GM18861 (cell line): ENCODE results near the gene HHIPL2.

Experiments used
- ATAC-seq: cut with Tn5 transposase; IDR thresholded peaks from one replicate; pipeline ENCODE4 v1.9.1; 2021; ENCODE audit not compliant: unreplicated experiment

The HHIPL2 gene

GRCh38 chr1:222547944-222548671, at the start of gene HHIPL2:
Gene HHIPL2, minus strand, starts transcription at chr1:222548104. Its CDS starts 60 bp downstream, at chr1:222548044.
- ATAC-seq = no peak

- ATAC-seq = no peak
These were observed 48.8 kb upstream of the HHIPL2 start for GRCh38 chr1:222596696-222597095.

- ATAC-seq = no peak
These were observed 46.9 kb upstream of the HHIPL2 start for GRCh38 chr1:222594789-222595188.

GRCh38 chr1:222592171-222592570, 44.3 kb upstream of the HHIPL2 start:
- ATAC-seq = no peak

GRCh38 chr1:222589462-222590302, 41.8 kb upstream of the HHIPL2 start, which contains the start of gene TAF1A:
Gene TAF1A, minus strand, starts transcription at chr1:222589933.
- peak; percentile 94 for ATAC-seq

- ATAC-seq = no peak
These were observed 40.2 kb upstream of the HHIPL2 start for GRCh38 chr1:222588135-222588534.

GRCh38 chr1:222586842-222587241, 38.9 kb upstream of the HHIPL2 start:
- ATAC-seq = no peak

GRCh38 chr1:222583079-222583478, 35.2 kb upstream of the HHIPL2 start:
- ATAC-seq = peak; percentile 91

GRCh38 chr1:222582099-222582774, 34.3 kb upstream of the HHIPL2 start:
- peak; percentile 61 for ATAC-seq

GRCh38 chr1:222579316-222579715, 31.4 kb upstream of the HHIPL2 start:
- no peak for ATAC-seq

- no peak for ATAC-seq
These were observed 22.9 kb upstream of the HHIPL2 start for GRCh38 chr1:222570837-222571236.

- ATAC-seq = no peak
These were observed 13.8 kb upstream of the HHIPL2 start for GRCh38 chr1:222561656-222562055.

- no peak for ATAC-seq
These were observed 9.7 kb upstream of the HHIPL2 start for GRCh38 chr1:222557574-222557973.

GRCh38 chr1:222557148-222557547, 9.2 kb upstream of the HHIPL2 start:
- ATAC-seq = no peak

GRCh38 chr1:222555992-222556615, 8.2 kb upstream of the HHIPL2 start:
- no peak for ATAC-seq

GRCh38 chr1:222554177-222554576, 6.3 kb upstream of the HHIPL2 start:
- no peak for ATAC-seq

- ATAC-seq = no peak
These were observed 5.0 kb upstream of the HHIPL2 start for GRCh38 chr1:222552882-222553281.

GRCh38 chr1:222547260-222547614, 667 bp downstream of the HHIPL2 start:
- ATAC-seq = no peak

GRCh38 chr1:222546548-222547259, 1.2 kb downstream of the HHIPL2 start:
- ATAC-seq = no peak

GRCh38 chr1:222546091-222546490, 1.8 kb downstream of the HHIPL2 start:
- no peak for ATAC-seq

GRCh38 chr1:222543817-222544216, 4.1 kb downstream of the HHIPL2 start:
- ATAC-seq = no peak
